Suprapubic skin (tissue), 4 donors: ENCODE measurements around the gene CPB1.

Experiments
- CTCF ChIP-seq, 2 donors: fragments of 200-600 bp in 1 of 2; fragments of 450-650 bp in 1 of 2; sonication (generic) in 1 of 2; IDR thresholded peaks; one replicate each; pipeline ENCODE4 v1.5.1; 2016 to 2019; ENCODE audit warnings: antibody characterized with exemption in 2 of 2, mild to moderate bottlenecking in 1 of 2, moderate library complexity in 1 of 2
- EP300 ChIP-seq: sonication (generic); formaldehyde crosslinking; IDR thresholded peaks from one replicate; pipeline ENCODE4 v1.6.1; 2017; ENCODE audit warnings: antibody characterized with exemption
- POLR2A ChIP-seq, 2 donors: fragments of 450-650 bp; IDR thresholded peaks; one replicate each; pipeline ENCODE4 v1.6.1; 2017; ENCODE audit warnings: antibody characterized with exemption in 2 of 2, mild to moderate bottlenecking in 2 of 2, moderate library complexity in 2 of 2
- POLR2AphosphoS5 ChIP-seq, 3 donors: sonication (generic); formaldehyde crosslinking; IDR thresholded peaks; one replicate each; pipeline ENCODE4 v1.6.1; 2017; ENCODE audit warnings: antibody characterized with exemption in 3 of 3

GRCh38 chr3:148778926-148779325, 48.7 kb upstream of the CPB1 start:
- TF ChIP-seq POLR2A (IDR thresholded peaks at IDR 0.05) (no peak), CTCF (IDR thresholded peaks at IDR 0.05) (no peak), EP300 (no peak), POLR2AphosphoS5 (IDR thresholded peaks at IDR 0.05) (no peak)
